Tibial nerve (tissue), 4 donors: ENCODE measurements around the gene TOMM6. TPM values are rescaled to one million over a fixed set of nuclear protein-coding genes. Genes with fewer than 3 reads are reported as not detected.

ENCODE experiments used
- DNase-seq, 2 donors: peaks; one replicate each; pipeline ENCODE4 v3.0.0-alpha.2; 2019; ENCODE audit warnings: low spot score in 2 of 2
- H3K27ac ChIP-seq, 4 donors: fragments of 200-600 bp; sonication (generic) in 3 of 4; one replicate each; pipeline ENCODE4 v1.5.1; 2017 to 2019; ENCODE audit warnings: mild to moderate bottlenecking in 1 of 4
- H3K27me3 ChIP-seq, 2 donors: fragments of 200-600 bp; sonication (generic) in 1 of 2; one replicate each; pipeline versions ENCODE4 v1.5.1 to v1.6.0; 2017 to 2019
- H3K36me3 ChIP-seq, 3 donors: fragments of 200-600 bp; sonication (generic); one replicate each; pipeline ENCODE4 v1.5.1; 2018 to 2019
- H3K4me1 ChIP-seq, 4 donors: fragments of 200-600 bp; sonication (generic) in 3 of 4; one replicate each; pipeline ENCODE4 v1.5.1; 2017 to 2019
- H3K4me3 ChIP-seq, 4 donors: fragments of 200-600 bp; sonication (generic) in 3 of 4; one replicate each; pipeline ENCODE4 v1.5.1; 2017 to 2019; ENCODE audit warnings: mild to moderate bottlenecking in 1 of 4, moderate library complexity in 1 of 4
- H3K9me3 ChIP-seq, 4 donors: fragments of 200-600 bp; sonication (generic) in 3 of 4; one replicate each; pipeline ENCODE4 v1.5.1; 2017 to 2019
- CTCF ChIP-seq, 5 experiments: fragments of 200-600 bp in 3 of 5; fragments of 450-650 bp in 2 of 5; sonication (generic) in 3 of 5; IDR thresholded peaks; one replicate each; pipeline ENCODE4 v1.5.1; 2016 to 2019; ENCODE audit warnings: antibody characterized with exemption in 5 of 5, mild to moderate bottlenecking in 3 of 5, moderate library complexity in 2 of 5
- EP300 ChIP-seq, 2 donors: sonication (generic); formaldehyde crosslinking; IDR thresholded peaks; one replicate each; pipeline ENCODE4 v1.6.1; 2017; ENCODE audit warnings: antibody characterized with exemption in 2 of 2, mild to moderate bottlenecking in 1 of 2
- POLR2A ChIP-seq, 2 donors: fragments of 450-650 bp; IDR thresholded peaks; one replicate each; pipeline ENCODE4 v1.6.1; 2017; ENCODE audit warnings: antibody characterized with exemption in 2 of 2, mild to moderate bottlenecking in 2 of 2, moderate library complexity in 2 of 2
- WGBS, 2 donors: methylation state at CpG; one replicate each; pipeline ENCODE4 v1.1.5; 2018; 5-methylcytosine and 5-hydroxymethylcytosine counted together
- total RNA-seq, 4 donors: library from RNA; depleted of rRNA; stranded (reverse); fragments of >200 nt; gene quantifications; one replicate each; pipeline ENCODE4 v1.1.0, GENCODE V29; 2016

The TOMM6 gene
- total RNA-seq, 4 donors from 2014 or later: 76.1 to 121 (median 99.8) TPM

GRCh38 chr6:41750374-41750773 lies 37.1 kb upstream of the TOMM6 start:
- no peak for DNase-seq
- Histone ChIP-seq H3K36me3 (no peaks in the 10 kb centered on the region), H3K4me1 (no peaks in the 10 kb centered on the region), H3K4me3 (no peak overlapping the region), H3K27me3 (no peaks in the 10 kb centered on the region), H3K27ac (no peak overlapping the region), H3K9me3 (no peaks in the 10 kb centered on the region)
- TF ChIP-seq EP300 (IDR thresholded peaks at IDR 0.05): no peak
- TF ChIP-seq POLR2A (IDR thresholded peaks at IDR 0.05): no peak
- TF ChIP-seq CTCF (IDR thresholded peaks at IDR 0.05): no peak
- WGBS, 2 donors: 97 to 99% methylated on average over 3 of the region's 3 CpGs

- H3K27ac ChIP-seq: no peak overlapping the region
- H3K9me3 ChIP-seq: no peaks in the 10 kb centered on the region
- H3K36me3 ChIP-seq: no peaks in the 10 kb centered on the region
- H3K27me3 ChIP-seq: no peaks in the 10 kb centered on the region
- no peaks in the 10 kb centered on the region for H3K4me1 ChIP-seq
- H3K4me3 ChIP-seq: no peak overlapping the region
- WGBS, 2 donors: 66 to 87% methylated on average over 4 of the region's 4 CpGs
- DNase-seq: no peak
- no peak for TF ChIP-seq CTCF (IDR thresholded peaks at IDR 0.05)
- no peak for TF ChIP-seq EP300 (IDR thresholded peaks at IDR 0.05)
- no peak for TF ChIP-seq POLR2A (IDR thresholded peaks at IDR 0.05)
These were observed 31.6 kb upstream of the TOMM6 start for GRCh38 chr6:41755895-41756294.

- TF ChIP-seq CTCF (IDR thresholded peaks at IDR 0.05) (no peak), EP300 (IDR thresholded peaks at IDR 0.05) (no peak), POLR2A (IDR thresholded peaks at IDR 0.05) (no peak)
- WGBS, 2 donors: 49 to 74% methylated on average over 5 of the region's 13 CpGs
- no peaks in the 10 kb centered on the region for H3K36me3 ChIP-seq
- no peaks in the 10 kb centered on the region for H3K27me3 ChIP-seq
- no peak for DNase-seq
- H3K9me3 ChIP-seq: no peaks in the 10 kb centered on the region
- no peaks in the 10 kb centered on the region for H3K4me1 ChIP-seq
- H3K27ac ChIP-seq: no peak overlapping the region
- no peak overlapping the region for H3K4me3 ChIP-seq
These were observed 31.1 kb upstream of the TOMM6 start for GRCh38 chr6:41756354-41756753.

- TF ChIP-seq EP300 (IDR thresholded peaks at IDR 0.05): no peak
- TF ChIP-seq CTCF (IDR thresholded peaks at IDR 0.05): no peak
- no peak for TF ChIP-seq POLR2A (IDR thresholded peaks at IDR 0.05)
- Histone ChIP-seq H3K4me1 (no peaks in the 10 kb centered on the region), H3K27me3 (no peaks in the 10 kb centered on the region), H3K27ac (no peak overlapping the region), H3K9me3 (no peaks in the 10 kb centered on the region), H3K36me3 (no peaks in the 10 kb centered on the region), H3K4me3 (no peak overlapping the region)
- WGBS, 2 donors: 77 to 90% methylated on average over 6 of the region's 6 CpGs
- DNase-seq: no peak
These were observed 30.2 kb upstream of the TOMM6 start for GRCh38 chr6:41757271-41757670.

GRCh38 chr6:41757931-41758640 lies 29.4 kb upstream of the TOMM6 start:
- WGBS, 2 donors: 67 to 69% methylated on average over 7 to 8 of the region's 8 CpGs
- TF ChIP-seq CTCF (IDR thresholded peaks at IDR 0.05) (no peak), POLR2A (IDR thresholded peaks at IDR 0.05) (no peak), EP300 (IDR thresholded peaks at IDR 0.05) (no peak)
- Histone ChIP-seq H3K27me3 (no peaks in the 10 kb centered on the region), H3K4me3 (no peak overlapping the region), H3K36me3 (no peaks in the 10 kb centered on the region), H3K4me1 (no peaks in the 10 kb centered on the region), H3K27ac (no peak overlapping the region), H3K9me3 (no peaks in the 10 kb centered on the region)
- DNase-seq: no peak
